ENCODE measurements around the gene MAPKAP1. TPM values are rescaled to one million over a fixed set of nuclear protein-coding genes. Genes with fewer than 3 reads are reported as not detected.

The MAPKAP1 gene
- total RNA-seq, 1 donor from 2014 or later, result 56.6 TPM

- TF ChIP-seq EZH2 (IDR thresholded peaks at IDR 0.05) (no peak), CTCF (IDR thresholded peaks at IDR 0.05) (no peak), EZH2phosphoT487 (IDR thresholded peaks at IDR 0.05) (no peak)
- Histone ChIP-seq H3K4me3 (no peak overlapping the region), H3K4me2 (no peak overlapping the region), H3K27ac (no peak overlapping the region), H3K36me3 (no peaks in the 10 kb centered on the region), H4K20me1 (ENCODE audit: low read depth) (no peaks in the 10 kb centered on the region), H3K27me3 (no peaks in the 10 kb centered on the region), H3K79me2 (ENCODE audit: low read depth) (no peaks in the 10 kb centered on the region), H2AFZ (replicated peaks) (no peak overlapping the region), H3K9me3 (ENCODE audit: low read depth) (no peaks in the 10 kb centered on the region), H3F3A (ENCODE audit: low read depth) (no peaks in the 10 kb centered on the region), H3K9ac (no peak overlapping the region), H3K4me1 (peaks cover 4% of the 10 kb centered on the region)
- no peak overlapping the region for H3K27ac Mint-ChIP-seq
- no peak for DNase-seq (ENCODE audit: low spot score)
- H3K9me3 Mint-ChIP-seq, result no peaks in the 10 kb centered on the region
- peaks cover 12% of the 10 kb centered on the region for H3K36me3 Mint-ChIP-seq
- H3K4me1 Mint-ChIP-seq, result peaks cover 1% of the 10 kb centered on the region
- no peak overlapping the region for H3K4me3 Mint-ChIP-seq
- H3K27me3 Mint-ChIP-seq (ENCODE audit: insufficient read depth, low read depth), result no peaks in the 10 kb centered on the region
Measured at GRCh38 chr9:125541840-125542243, 165.2 kb downstream of the MAPKAP1 start.

GRCh38 chr9:125540497-125540896 lies 166.5 kb downstream of the MAPKAP1 start:
- Histone ChIP-seq H3K4me3 (no peak overlapping the region), H4K20me1 (ENCODE audit: low read depth) (no peaks in the 10 kb centered on the region), H3K27ac (no peak overlapping the region), H3K9me3 (ENCODE audit: low read depth) (no peaks in the 10 kb centered on the region), H3K9ac (no peak overlapping the region), H2AFZ (replicated peaks) (no peak overlapping the region), H3K79me2 (ENCODE audit: low read depth) (no peaks in the 10 kb centered on the region), H3F3A (ENCODE audit: low read depth) (no peaks in the 10 kb centered on the region), H3K4me2 (no peak overlapping the region), H3K4me1 (no peaks in the 10 kb centered on the region), H3K27me3 (no peaks in the 10 kb centered on the region), H3K36me3 (no peaks in the 10 kb centered on the region)
- TF ChIP-seq CTCF (IDR thresholded peaks at IDR 0.05) (no peak), EZH2 (IDR thresholded peaks at IDR 0.05) (no peak), EZH2phosphoT487 (IDR thresholded peaks at IDR 0.05) (no peak)
- Mint-ChIP-seq H3K27ac (no peak overlapping the region), H3K4me1 (no peaks in the 10 kb centered on the region), H3K27me3 (ENCODE audit: insufficient read depth, low read depth) (no peaks in the 10 kb centered on the region), H3K9me3 (no peaks in the 10 kb centered on the region), H3K4me3 (no peak overlapping the region), H3K36me3 (peaks cover 12% of the 10 kb centered on the region)
- no peak for DNase-seq (ENCODE audit: low spot score)

GRCh38 chr9:125538092-125538473 lies 168.9 kb downstream of the MAPKAP1 start:
- Mint-ChIP-seq H3K4me3 (no peak overlapping the region), H3K36me3 (peaks cover 8% of the 10 kb centered on the region), H3K9me3 (no peaks in the 10 kb centered on the region), H3K4me1 (no peaks in the 10 kb centered on the region), H3K27ac (no peak overlapping the region), H3K27me3 (ENCODE audit: insufficient read depth, low read depth) (no peaks in the 10 kb centered on the region)
- Histone ChIP-seq H3K9ac (no peak overlapping the region), H4K20me1 (ENCODE audit: low read depth) (no peaks in the 10 kb centered on the region), H3K9me3 (ENCODE audit: low read depth) (no peaks in the 10 kb centered on the region), H3K27ac (no peak overlapping the region), H2AFZ (replicated peaks) (no peak overlapping the region), H3K79me2 (ENCODE audit: low read depth) (no peaks in the 10 kb centered on the region), H3K4me2 (no peak overlapping the region), H3K4me3 (no peak overlapping the region), H3F3A (ENCODE audit: low read depth) (no peaks in the 10 kb centered on the region), H3K36me3 (no peaks in the 10 kb centered on the region), H3K4me1 (no peaks in the 10 kb centered on the region), H3K27me3 (no peaks in the 10 kb centered on the region)
- DNase-seq (ENCODE audit: low spot score), result no peak
- TF ChIP-seq CTCF (IDR thresholded peaks at IDR 0.05) (no peak), EZH2phosphoT487 (IDR thresholded peaks at IDR 0.05) (no peak), EZH2 (IDR thresholded peaks at IDR 0.05) (no peak)
